Lower lobe of right lung (tissue), 2 donors: ENCODE measurements around the gene FNBP1. TPM values are rescaled to one million over a fixed set of nuclear protein-coding genes. Genes with fewer than 3 reads are reported as not detected.
"Not testable (repeated sequence)": the region's sequence is repeated elsewhere in the genome, so short reads cannot be mapped to it uniquely, and the experiment has no call there.

Experiments used
- ATAC-seq, 2 donors: fragments of 200-7000 bp; cut with Tn5 transposase; one replicate each; pipeline ENCODE4 v1.9.1; 2020 to 2022; ENCODE audit warnings: mild to moderate bottlenecking in 2 of 2, moderate library complexity in 2 of 2
- DNase-seq: peaks from one replicate; pipeline ENCODE4 v3.0.0-alpha.2; 2020
- H3K27ac ChIP-seq: fragments of 200-600 bp; one replicate; pipeline ENCODE4 v1.8.0; 2022
- H3K27me3 ChIP-seq: fragments of 200-600 bp; one replicate; pipeline ENCODE4 v1.8.0; 2022; ENCODE audit warnings: low read depth
- H3K36me3 ChIP-seq: fragments of 200-600 bp; one replicate; pipeline ENCODE4 v1.8.0; 2022; ENCODE audit warnings: mild to moderate bottlenecking
- H3K4me1 ChIP-seq: fragments of 200-600 bp; one replicate; pipeline ENCODE4 v1.8.0; 2022
- H3K4me3 ChIP-seq: fragments of 200-600 bp; one replicate; pipeline ENCODE4 v1.8.0; 2022; ENCODE audit warnings: mild to moderate bottlenecking
- H3K9me3 ChIP-seq: fragments of 200-600 bp; one replicate; pipeline ENCODE4 v1.8.0; 2022
- CTCF ChIP-seq: fragments of 200-600 bp; IDR thresholded peaks from one replicate; pipeline ENCODE4 v1.8.0; 2022; ENCODE audit warnings: antibody characterized with exemption, mild to moderate bottlenecking
- intact Hi-C: fragments of 100-400 bp; cut with DNase I; formaldehyde crosslinking; loops from one replicate; pipeline ENCODE4 v1.11.0; 2022
- total RNA-seq: library from RNA; stranded (reverse); fragmentation: NEBNext Ultra II Directional; extraction: Animal tissue kit (Norgen Biotek cat#: 25700); gene quantifications from one replicate; pipeline ENCODE4 v1.2.1, GENCODE V29; 2021
- donor health status: DM: no; HTN: yes; CAD: no; lungs with severe emphysema.

FNBP1 gene
- total RNA-seq, 1 donor from 2014 or later: 61.1 TPM

GRCh38 chr9:130023994-130024596 is 18.9 kb downstream of the FNBP1 start:
- TF ChIP-seq CTCF: no peak
- no peak for DNase-seq
- Histone ChIP-seq H3K9me3 (no peaks in the 10 kb centered on the region), H3K4me3 (no peak overlapping the region), H3K36me3 (no peaks in the 10 kb centered on the region), H3K27me3 (no peaks in the 10 kb centered on the region), H3K4me1 (peaks cover 27% of the 10 kb centered on the region), H3K27ac (no peak overlapping the region)
- intact Hi-C loops: no loop called here
- ATAC-seq: no peak

- no peak for TF ChIP-seq CTCF
- no peaks in the 10 kb centered on the region for H3K36me3 ChIP-seq
- intact Hi-C loops: no loop called here
- no peak for DNase-seq
- ATAC-seq: peak in 1 of 2 donors; percentile 23
- H3K4me1 ChIP-seq: peaks cover 27% of the 10 kb centered on the region
- H3K27ac ChIP-seq: no peak overlapping the region
- H3K4me3 ChIP-seq: no peak overlapping the region
- H3K27me3 ChIP-seq: no peaks in the 10 kb centered on the region
- no peaks in the 10 kb centered on the region for H3K9me3 ChIP-seq
Measured at GRCh38 chr9:130023144-130023787, 19.7 kb downstream of the FNBP1 start.

GRCh38 chr9:130022566-130023143 is 20.3 kb downstream of the FNBP1 start:
- ATAC-seq (no peak), DNase-seq (no peak)
- Histone ChIP-seq H3K4me1 (peaks cover 27% of the 10 kb centered on the region), H3K4me3 (no peak overlapping the region), H3K27ac (no peak overlapping the region), H3K36me3 (no peaks in the 10 kb centered on the region), H3K27me3 (no peaks in the 10 kb centered on the region), H3K9me3 (no peaks in the 10 kb centered on the region)
- intact Hi-C loops: no loop called here
- no peak for TF ChIP-seq CTCF

- intact Hi-C loops, H3K27me3 ChIP-seq, H3K4me3 ChIP-seq, H3K27ac ChIP-seq, H3K9me3 ChIP-seq, DNase-seq, H3K36me3 ChIP-seq, ATAC-seq: not testable (repeated sequence)
- H3K4me1 ChIP-seq: peaks cover 27% of the 10 kb centered on the region
Measured at GRCh38 chr9:130021842-130022241, 21.1 kb downstream of the FNBP1 start.

- no peaks in the 10 kb centered on the region for H3K27me3 ChIP-seq
- no peak overlapping the region for H3K27ac ChIP-seq
- no peak overlapping the region for H3K4me3 ChIP-seq
- intact Hi-C loops: no loop called here
- no peak for DNase-seq
- peaks cover 22% of the 10 kb centered on the region for H3K4me1 ChIP-seq
- H3K9me3 ChIP-seq: no peaks in the 10 kb centered on the region
- no peak for TF ChIP-seq CTCF
- no peaks in the 10 kb centered on the region for H3K36me3 ChIP-seq
- ATAC-seq: no peak
Measured at GRCh38 chr9:130021123-130021522, 21.9 kb downstream of the FNBP1 start.

- intact Hi-C loops: no loop called here
- Histone ChIP-seq H3K4me3 (no peak overlapping the region), H3K9me3 (no peaks in the 10 kb centered on the region), H3K27ac (no peak overlapping the region), H3K27me3 (no peaks in the 10 kb centered on the region), H3K4me1 (peaks cover 21% of the 10 kb centered on the region), H3K36me3 (no peaks in the 10 kb centered on the region)
- ATAC-seq (no peak), DNase-seq (no peak)
- TF ChIP-seq CTCF: no peak
Measured at GRCh38 chr9:130020618-130021017, 22.4 kb downstream of the FNBP1 start.
